Measurements from ENCODE around the gene TES. TPM values are rescaled to one million over a fixed set of nuclear protein-coding genes. Genes with fewer than 3 reads are reported as not detected.
"Not testable (repeated sequence)": the region's sequence is repeated elsewhere in the genome, so short reads cannot be mapped to it uniquely, and the experiment has no call there.

TES gene
- total RNA-seq, 1 donor, result 99.2 TPM

DNA sequence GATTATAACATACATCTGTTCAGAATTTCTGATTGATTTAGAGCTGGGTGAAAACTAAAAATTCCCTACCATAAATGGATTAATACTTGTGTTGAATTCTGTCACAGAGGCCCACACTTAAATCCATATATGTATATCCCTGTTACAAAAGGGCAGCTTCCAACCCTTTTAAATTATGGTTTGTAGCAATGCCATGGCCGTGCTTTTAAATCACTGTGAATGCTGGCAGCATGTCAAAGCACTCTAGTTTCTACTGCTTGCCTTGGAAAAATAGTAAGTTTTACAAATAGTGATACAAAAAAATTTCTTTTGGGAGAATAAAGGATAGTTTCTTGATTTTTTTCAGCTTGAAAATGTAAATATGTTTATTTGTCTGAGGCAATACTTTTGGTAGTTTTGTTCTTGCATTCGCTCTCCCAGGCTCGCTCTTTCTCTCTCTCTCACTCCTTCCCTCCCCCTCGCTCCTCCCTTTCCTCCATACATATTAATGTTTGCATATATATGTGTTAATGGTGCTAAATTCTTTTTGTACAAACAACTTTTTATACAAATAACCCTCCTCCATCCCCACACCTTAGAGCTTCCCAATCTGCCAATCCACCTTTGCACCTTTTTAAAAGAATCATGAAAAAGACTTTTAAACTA is 29.8 kb downstream of the TES start:
- Histone ChIP-seq H3K4me2 (ENCODE audit: insufficient read depth, low read length) (no peak overlapping the region), H3K27me3 (ENCODE audit: insufficient read depth, low read length) (no peaks in the 10 kb centered on the region), H2AFZ (ENCODE audit: low read length) (no peak overlapping the region), H3K27ac (ENCODE audit: low read depth, low read length) (no peak overlapping the region), H3K4me3 (ENCODE audit: insufficient read depth, low read length) (no peak overlapping the region), H3K36me3 (ENCODE audit: insufficient read depth, low read length) (peaks cover 6% of the 10 kb centered on the region), H3K79me2 (ENCODE audit: insufficient read depth, low read length) (no peaks in the 10 kb centered on the region), H3K4me1 (ENCODE audit: insufficient read depth, low read length) (peaks cover 3% of the 10 kb centered on the region), H3K9me3 (ENCODE audit: low read depth, low read length) (no peaks in the 10 kb centered on the region), H4K20me1 (ENCODE audit: insufficient read depth, low read length) (no peaks in the 10 kb centered on the region)
- TF ChIP-seq, protein P1, sequence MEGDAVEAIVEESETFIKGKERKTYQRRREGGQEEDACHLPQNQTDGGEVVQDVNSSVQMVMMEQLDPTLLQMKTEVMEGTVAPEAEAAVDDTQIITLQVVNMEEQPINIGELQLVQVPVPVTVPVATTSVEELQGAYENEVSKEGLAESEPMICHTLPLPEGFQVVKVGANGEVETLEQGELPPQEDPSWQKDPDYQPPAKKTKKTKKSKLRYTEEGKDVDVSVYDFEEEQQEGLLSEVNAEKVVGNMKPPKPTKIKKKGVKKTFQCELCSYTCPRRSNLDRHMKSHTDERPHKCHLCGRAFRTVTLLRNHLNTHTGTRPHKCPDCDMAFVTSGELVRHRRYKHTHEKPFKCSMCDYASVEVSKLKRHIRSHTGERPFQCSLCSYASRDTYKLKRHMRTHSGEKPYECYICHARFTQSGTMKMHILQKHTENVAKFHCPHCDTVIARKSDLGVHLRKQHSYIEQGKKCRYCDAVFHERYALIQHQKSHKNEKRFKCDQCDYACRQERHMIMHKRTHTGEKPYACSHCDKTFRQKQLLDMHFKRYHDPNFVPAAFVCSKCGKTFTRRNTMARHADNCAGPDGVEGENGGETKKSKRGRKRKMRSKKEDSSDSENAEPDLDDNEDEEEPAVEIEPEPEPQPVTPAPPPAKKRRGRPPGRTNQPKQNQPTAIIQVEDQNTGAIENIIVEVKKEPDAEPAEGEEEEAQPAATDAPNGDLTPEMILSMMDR (IDR thresholded peaks at IDR 0.05; ENCODE audit: extremely low read depth, low read depth, low read length), result no peak
- no peak for DNase-seq (ENCODE audit: insufficient read length, low spot score, missing footprints)

DNA sequence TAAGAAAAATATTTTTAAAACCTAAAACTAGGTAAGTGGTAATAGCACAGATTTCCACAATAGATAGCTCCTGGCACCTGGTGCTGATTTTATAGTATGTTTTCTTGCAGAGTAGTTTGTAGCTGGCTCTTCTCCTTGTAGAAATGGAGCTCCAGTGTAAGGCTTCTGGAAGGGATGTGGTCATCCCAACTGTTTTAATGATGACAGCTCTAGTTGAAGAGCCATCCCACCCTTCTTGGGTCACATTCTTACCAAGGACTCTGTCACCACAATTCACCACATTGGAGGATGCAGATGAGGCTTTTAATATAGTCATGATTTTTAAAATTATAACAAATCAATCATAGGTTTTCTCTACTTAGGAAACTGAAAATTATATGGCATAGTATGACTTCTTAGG is 31.0 kb downstream of the TES start:
- peaks cover 6% of the 10 kb centered on the region for H3K36me3 ChIP-seq (ENCODE audit: insufficient read depth, low read length)
- H2AFZ ChIP-seq (ENCODE audit: low read length), result no peak overlapping the region
- H3K4me1 ChIP-seq (ENCODE audit: insufficient read depth, low read length), result peaks cover 3% of the 10 kb centered on the region
- H3K27me3 ChIP-seq (ENCODE audit: insufficient read depth, low read length), result no peaks in the 10 kb centered on the region
- no peaks in the 10 kb centered on the region for H3K79me2 ChIP-seq (ENCODE audit: insufficient read depth, low read length)
- TF ChIP-seq, protein P1 (IDR thresholded peaks at IDR 0.05; ENCODE audit: extremely low read depth, low read depth, low read length), result no peak
- no peaks in the 10 kb centered on the region for H4K20me1 ChIP-seq (ENCODE audit: insufficient read depth, low read length)
- no peak overlapping the region for H3K27ac ChIP-seq (ENCODE audit: low read depth, low read length)
- H3K4me2 ChIP-seq (ENCODE audit: insufficient read depth, low read length), result no peak overlapping the region
- H3K9me3 ChIP-seq (ENCODE audit: low read depth, low read length), result no peaks in the 10 kb centered on the region
- no peak for DNase-seq (ENCODE audit: insufficient read length, low spot score, missing footprints)
- H3K4me3 ChIP-seq (ENCODE audit: insufficient read depth, low read length), result no peak overlapping the region

DNA sequence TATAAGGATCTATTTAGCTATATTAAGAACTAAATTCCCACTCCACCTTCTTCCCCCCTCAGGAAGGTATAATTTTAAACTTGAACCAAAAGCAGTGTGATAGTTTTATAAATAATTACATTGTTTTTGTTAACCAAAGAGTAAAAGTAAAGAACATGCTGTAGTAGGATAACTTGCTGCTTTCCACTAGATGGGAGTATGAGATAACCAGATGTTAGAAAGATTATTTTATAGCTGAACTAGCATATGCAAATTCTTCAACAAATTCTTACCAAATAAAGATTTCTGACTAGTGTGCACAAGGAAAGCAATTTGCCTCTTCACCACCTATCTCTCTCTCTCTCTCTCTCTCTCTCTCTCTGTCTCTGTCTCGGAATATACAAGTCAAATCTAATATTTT is 31.8 kb downstream of the TES start:
- Histone ChIP-seq H2AFZ (ENCODE audit: low read length) (no peak overlapping the region), H3K36me3 (ENCODE audit: insufficient read depth, low read length) (no peaks in the 10 kb centered on the region), H3K27ac (ENCODE audit: low read depth, low read length) (no peak overlapping the region), H3K9me3 (ENCODE audit: low read depth, low read length) (no peaks in the 10 kb centered on the region), H3K27me3 (ENCODE audit: insufficient read depth, low read length) (no peaks in the 10 kb centered on the region), H3K4me3 (ENCODE audit: insufficient read depth, low read length) (no peak overlapping the region), H4K20me1 (ENCODE audit: insufficient read depth, low read length) (no peaks in the 10 kb centered on the region), H3K4me1 (ENCODE audit: insufficient read depth, low read length) (peaks cover 3% of the 10 kb centered on the region), H3K4me2 (ENCODE audit: insufficient read depth, low read length) (no peak overlapping the region), H3K79me2 (ENCODE audit: insufficient read depth, low read length) (no peaks in the 10 kb centered on the region)
- DNase-seq (ENCODE audit: insufficient read length, low spot score, missing footprints), result no peak
- TF ChIP-seq, protein P1 (IDR thresholded peaks at IDR 0.05; ENCODE audit: extremely low read depth, low read depth, low read length), result peak; percentile 37

DNA sequence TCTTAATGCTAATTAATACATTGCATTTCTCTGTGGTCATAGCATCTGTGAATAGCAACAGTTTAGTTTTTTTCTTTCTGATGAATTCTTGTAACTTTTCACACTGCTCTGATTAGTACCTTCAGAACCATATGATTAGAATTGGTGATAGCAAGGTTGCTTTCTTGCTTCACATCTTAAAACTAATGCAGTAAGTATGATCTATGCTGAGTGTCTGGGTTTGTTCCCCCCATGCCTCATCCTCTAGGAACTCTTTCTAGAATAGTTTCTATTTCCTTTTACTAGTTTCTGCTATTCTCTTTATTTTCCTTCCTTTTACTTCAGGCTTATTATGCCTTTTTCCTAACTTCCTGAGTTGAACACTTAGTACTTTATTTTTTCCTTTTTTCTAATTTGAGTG is 32.4 kb downstream of the TES start:
- no peak overlapping the region for H3K4me2 ChIP-seq (ENCODE audit: insufficient read depth, low read length)
- H3K4me1 ChIP-seq (ENCODE audit: insufficient read depth, low read length), result peaks cover 3% of the 10 kb centered on the region
- no peaks in the 10 kb centered on the region for H3K27me3 ChIP-seq (ENCODE audit: insufficient read depth, low read length)
- no peak overlapping the region for H3K4me3 ChIP-seq (ENCODE audit: insufficient read depth, low read length)
- no peaks in the 10 kb centered on the region for H3K36me3 ChIP-seq (ENCODE audit: insufficient read depth, low read length)
- no peaks in the 10 kb centered on the region for H3K79me2 ChIP-seq (ENCODE audit: insufficient read depth, low read length)
- H4K20me1 ChIP-seq (ENCODE audit: insufficient read depth, low read length), result no peaks in the 10 kb centered on the region
- DNase-seq (ENCODE audit: insufficient read length, low spot score, missing footprints), result no peak
- no peaks in the 10 kb centered on the region for H3K9me3 ChIP-seq (ENCODE audit: low read depth, low read length)
- TF ChIP-seq, protein P1 (IDR thresholded peaks at IDR 0.05; ENCODE audit: extremely low read depth, low read depth, low read length), result no peak
- no peak overlapping the region for H3K27ac ChIP-seq (ENCODE audit: low read depth, low read length)
- no peak overlapping the region for H2AFZ ChIP-seq (ENCODE audit: low read length)

DNA sequence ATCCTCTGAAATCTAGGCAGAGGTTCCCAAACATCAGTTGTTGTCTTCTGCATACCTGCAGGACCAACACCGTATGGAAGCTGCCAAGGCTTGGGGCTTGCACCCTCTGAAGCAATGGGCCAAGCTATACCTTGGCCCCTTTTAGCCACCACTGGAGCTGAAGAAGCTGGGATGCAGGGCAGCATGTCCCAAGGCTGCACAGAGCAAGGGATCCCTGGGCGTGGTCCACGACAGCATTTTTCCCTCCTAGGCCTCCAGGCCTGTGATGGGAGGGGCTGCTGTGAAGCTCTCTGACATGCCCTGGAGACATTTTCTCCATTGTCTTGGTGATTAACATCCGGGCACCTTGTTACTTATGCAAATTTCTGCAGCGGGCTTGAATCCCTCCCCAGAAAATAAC is 34.5 kb downstream of the TES start:
- not testable (repeated sequence) for H3K36me3 ChIP-seq (ENCODE audit: insufficient read depth, low read length); H3K4me3 ChIP-seq (ENCODE audit: insufficient read depth, low read length); H3K4me1 ChIP-seq (ENCODE audit: insufficient read depth, low read length); H3K9me3 ChIP-seq (ENCODE audit: low read depth, low read length); DNase-seq (ENCODE audit: insufficient read length, low spot score, missing footprints); H3K79me2 ChIP-seq (ENCODE audit: insufficient read depth, low read length); H2AFZ ChIP-seq (ENCODE audit: low read length); H3K27me3 ChIP-seq (ENCODE audit: insufficient read depth, low read length); H3K4me2 ChIP-seq (ENCODE audit: insufficient read depth, low read length); H4K20me1 ChIP-seq (ENCODE audit: insufficient read depth, low read length); H3K27ac ChIP-seq (ENCODE audit: low read depth, low read length)

All from osteoblast (primary cell).